Kidney (tissue), 14 donors: ENCODE results near the gene DOK3. TPM values are rescaled to one million over a fixed set of nuclear protein-coding genes. Genes with fewer than 3 reads are reported as not detected.

ENCODE experiments used
- DNase-seq, 5 donors: peaks; one replicate each; pipeline ENCODE4 v3.0.0-alpha.2; 2013 to 2020
- FAIRE-seq: peaks from 2 replicates; lab custom pipeline; 2012; peaks lifted over from hg19 to GRCh38; lab: Jason Lieb, UNC
- H3K27ac ChIP-seq, 2 donors: one replicate each; pipeline ENCODE4 v1.7.0; 2013; ENCODE audit warnings: low read depth in 2 of 2, low read length in 2 of 2, inconsistent platforms in 1 of 2
- H3K27me3 ChIP-seq: one replicate; pipeline ENCODE4 v1.7.1; 2013; ENCODE audit warnings: low read length, inconsistent platforms; ENCODE audit not compliant: control insufficient read depth, insufficient read depth
- H3K36me3 ChIP-seq, 3 donors: one replicate each; pipeline versions ENCODE4 v1.7.0 to v1.7.1; 2013; ENCODE audit warnings: low read length in 3 of 3, control low read depth in 1 of 3, inconsistent platforms in 1 of 3; ENCODE audit not compliant: insufficient read depth in 3 of 3, control insufficient read depth in 2 of 3
- H3K4me1 ChIP-seq, 3 donors: one replicate each; pipeline versions ENCODE4 v1.7.0 to v1.7.1; 2013; ENCODE audit warnings: low read length in 3 of 3, inconsistent platforms in 1 of 3, low read depth in 1 of 3; ENCODE audit not compliant: control insufficient read depth in 2 of 3, insufficient read depth in 2 of 3
- H3K4me3 ChIP-seq, 3 donors: one replicate each; pipeline versions ENCODE4 v1.7.0 to v1.8.1; 2013; ENCODE audit warnings: low read length in 3 of 3, control low read depth in 1 of 3, inconsistent platforms in 1 of 3
- H3K9ac ChIP-seq, 3 donors: one replicate each; pipeline versions ENCODE4 v1.7.0 to v1.7.1; 2013; ENCODE audit warnings: low read length in 3 of 3, control low read depth in 1 of 3, inconsistent platforms in 1 of 3
- H3K9me3 ChIP-seq, 3 donors: one replicate each; pipeline versions ENCODE4 v1.7.0 to v1.7.1; 2013; ENCODE audit warnings: low read length in 3 of 3, control low read depth in 1 of 3, inconsistent platforms in 1 of 3; ENCODE audit not compliant: control insufficient read depth in 2 of 3, insufficient read depth in 1 of 3
- intact Hi-C: fragments of 100-400 bp; cut with DNase I; formaldehyde crosslinking; loops from one replicate; pipeline ENCODE4 v1.11.1; 2022
- polyA plus RNA-seq: library from polyadenylated mRNA; stranded (reverse); fragments of 350-450 nt; fragmentation: Illumina TruSeq; extraction: RNeasy Lipid Tissue Mini Kit (QIAGEN cat#74804); gene quantifications from one replicate; pipeline ENCODE4 v1.2.3, GENCODE V29; 2014; ENCODE audit warnings: low read depth, low replicate concordance; ENCODE audit not compliant: insufficient read depth
- total RNA-seq: library from RNA; stranded (reverse); fragmentation: NEBNext Ultra II Directional; extraction: Animal tissue kit (Norgen Biotek cat#: 25700); gene quantifications from one replicate; pipeline ENCODE4 v1.2.1, GENCODE V29; 2021
- TF ChIP-seq, protein P1 (sequence below): IDR thresholded peaks from 3 replicates; pipeline ENCODE4 v1.5.1; 2012; ENCODE audit warnings: mild to moderate bottlenecking, moderate library complexity, borderline replicate concordance; ENCODE audit not compliant: insufficient read depth; ENCODE audit errors: extremely low read depth
- donor health status: control.
- donor health status: control.
- donor health status: control.
- donor health status: control.
- donor health status: control.
- donor health status: DM: yes; HTN: yes; CAD: no.
- donor health status: Normal renal cell carcinoma (clear cell type).

DOK3 gene
- total and polyA plus RNA-seq, 2 donors from 2014 or later, result 1.9 to 18.6 TPM

DNA sequence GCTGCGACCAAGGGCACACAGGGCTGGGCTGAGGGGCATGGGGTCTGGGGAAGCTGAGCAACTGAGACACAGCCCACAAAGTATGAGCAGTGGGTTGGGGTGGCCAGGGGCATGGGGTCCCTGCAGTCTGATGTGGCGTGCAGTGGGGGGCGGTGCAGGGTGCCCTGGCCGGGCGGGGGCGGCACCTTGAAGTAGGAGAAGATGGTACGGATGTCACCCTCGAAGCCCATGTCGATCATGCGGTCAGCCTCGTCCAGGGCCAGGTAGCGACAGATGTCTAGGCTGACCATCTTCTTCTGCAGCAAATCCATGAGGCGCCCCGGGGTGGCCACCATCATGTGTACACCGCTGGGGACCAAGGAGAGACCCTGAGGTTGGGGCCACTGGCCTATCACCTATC is 3.9 kb upstream of the DOK3 start:
- Histone ChIP-seq H3K27me3 (no peaks in the 10 kb centered on the region), H3K4me1 (peaks cover 0 to 11% (median 6%) of the 10 kb centered on the region in 3 donors), H3K4me3 (no peak overlapping the region), H3K9me3 (no peaks in the 10 kb centered on the region), H3K36me3 (peaks cover 8 to 24% (median 17%) of the 10 kb centered on the region in 3 donors), H3K27ac (no peak overlapping the region), H3K9ac (no peak overlapping the region)
- DNase-seq, result peak in 1 of 5 donors; percentile 74
- TF ChIP-seq, protein P1, sequence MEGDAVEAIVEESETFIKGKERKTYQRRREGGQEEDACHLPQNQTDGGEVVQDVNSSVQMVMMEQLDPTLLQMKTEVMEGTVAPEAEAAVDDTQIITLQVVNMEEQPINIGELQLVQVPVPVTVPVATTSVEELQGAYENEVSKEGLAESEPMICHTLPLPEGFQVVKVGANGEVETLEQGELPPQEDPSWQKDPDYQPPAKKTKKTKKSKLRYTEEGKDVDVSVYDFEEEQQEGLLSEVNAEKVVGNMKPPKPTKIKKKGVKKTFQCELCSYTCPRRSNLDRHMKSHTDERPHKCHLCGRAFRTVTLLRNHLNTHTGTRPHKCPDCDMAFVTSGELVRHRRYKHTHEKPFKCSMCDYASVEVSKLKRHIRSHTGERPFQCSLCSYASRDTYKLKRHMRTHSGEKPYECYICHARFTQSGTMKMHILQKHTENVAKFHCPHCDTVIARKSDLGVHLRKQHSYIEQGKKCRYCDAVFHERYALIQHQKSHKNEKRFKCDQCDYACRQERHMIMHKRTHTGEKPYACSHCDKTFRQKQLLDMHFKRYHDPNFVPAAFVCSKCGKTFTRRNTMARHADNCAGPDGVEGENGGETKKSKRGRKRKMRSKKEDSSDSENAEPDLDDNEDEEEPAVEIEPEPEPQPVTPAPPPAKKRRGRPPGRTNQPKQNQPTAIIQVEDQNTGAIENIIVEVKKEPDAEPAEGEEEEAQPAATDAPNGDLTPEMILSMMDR, result no peak
- intact Hi-C loops, result no loop called here
- FAIRE-seq, result no peak

DNA sequence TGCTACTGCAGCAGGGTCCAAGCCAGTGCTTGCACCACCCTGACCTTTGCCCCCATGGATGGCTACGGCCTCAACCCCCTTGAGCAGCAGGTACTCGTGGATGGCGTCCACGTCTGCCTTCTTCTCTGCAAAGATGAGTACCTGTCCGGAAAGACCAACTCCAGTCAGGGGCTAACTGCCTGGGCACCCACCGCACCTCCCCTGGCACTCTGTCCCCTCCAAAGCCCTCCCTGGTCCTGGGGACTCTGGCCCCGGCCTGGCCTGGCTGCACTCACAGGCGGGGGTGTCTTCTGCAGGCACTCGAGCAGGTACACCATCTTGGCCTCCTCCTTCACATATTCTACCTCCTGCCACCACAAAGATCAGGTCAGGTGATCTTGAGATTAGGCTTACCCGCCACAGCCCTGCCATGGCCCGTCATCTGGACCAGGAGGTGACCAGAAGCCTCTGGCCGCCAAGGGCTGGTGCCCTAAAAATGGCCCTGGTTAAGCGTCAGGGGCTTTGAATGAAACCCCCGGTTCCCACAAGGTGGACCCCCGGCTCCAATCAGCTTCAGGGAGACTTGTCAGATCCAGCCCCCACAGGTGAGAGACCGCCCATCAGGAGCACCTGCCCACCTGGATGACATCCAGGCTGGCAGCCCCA is 3.2 kb upstream of the DOK3 start:
- DNase-seq, result peak in 1 of 5 donors; percentile 34
- no peak for FAIRE-seq
- Histone ChIP-seq H3K4me3 (no peak overlapping the region), H3K9ac (no peak overlapping the region), H3K36me3 (peaks cover 8 to 24% (median 17%) of the 10 kb centered on the region in 3 donors), H3K27me3 (no peaks in the 10 kb centered on the region), H3K27ac (no peak overlapping the region), H3K9me3 (no peaks in the 10 kb centered on the region), H3K4me1 (peaks cover 0 to 11% (median 6%) of the 10 kb centered on the region in 3 donors)
- intact Hi-C loops, result no loop called here
- TF ChIP-seq, protein P1, result no peak

GRCh38 chr5:177511796-177512675 is 2.4 kb upstream of the DOK3 start:
- peaks cover 8 to 24% (median 17%) of the 10 kb centered on the region in 3 donors for H3K36me3 ChIP-seq
- TF ChIP-seq, protein P1, result no peak
- FAIRE-seq (no peak), DNase-seq (no peak)
- H3K9ac ChIP-seq, result no peak overlapping the region
- H3K4me3 ChIP-seq, result no peak overlapping the region
- intact Hi-C loops, result no loop called here
- H3K27ac ChIP-seq, result no peak overlapping the region
- no peaks in the 10 kb centered on the region for H3K9me3 ChIP-seq
- no peaks in the 10 kb centered on the region for H3K27me3 ChIP-seq
- peaks cover 0 to 11% (median 6%) of the 10 kb centered on the region in 3 donors for H3K4me1 ChIP-seq
